ENCODE measurements around the gene USP20.
"Not testable (repeated sequence)": the region's sequence is repeated elsewhere in the genome, so short reads cannot be mapped to it uniquely, and the experiment has no call there.

USP20 gene

DNA sequence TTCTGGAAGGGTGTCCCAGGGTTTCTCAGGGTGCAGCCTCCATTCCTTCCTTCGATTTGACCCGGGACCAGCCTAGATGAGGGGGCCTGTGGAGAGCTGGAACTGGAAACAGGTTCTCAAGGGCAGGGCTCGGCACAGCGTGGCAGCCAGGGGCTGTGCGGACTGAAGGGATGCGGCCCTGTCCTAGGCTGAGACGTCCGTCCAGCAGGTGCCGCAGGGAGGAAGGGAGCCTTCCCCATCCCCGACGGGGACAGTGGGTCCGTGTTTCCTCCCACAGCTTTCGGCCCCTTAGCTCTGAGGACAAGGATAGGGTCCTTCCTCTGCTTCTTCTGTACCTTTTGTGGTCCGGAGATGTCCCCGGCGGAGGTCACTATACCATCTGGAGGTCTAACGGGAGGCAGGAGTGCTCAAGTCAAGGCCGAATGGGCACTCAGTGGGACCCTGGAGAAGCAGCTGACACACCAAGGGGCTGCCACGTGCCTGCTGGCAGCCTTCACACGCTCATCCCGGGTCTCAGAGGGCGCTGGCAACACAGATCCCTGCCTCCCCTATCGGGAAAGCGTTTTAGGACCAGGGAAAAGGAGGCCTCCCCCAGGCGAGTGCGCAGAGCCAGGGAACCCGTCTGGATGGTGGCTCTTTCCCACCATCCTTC lies 49.9 kb downstream of the USP20 start:
- peak; percentile 61 for DNase-seq
- in situ Hi-C loops (cut with MboI; ENCODE audit: low pct_unique_long_range_greater_than_20kb, low sequenced_read_pairs), result no loop called here

DNA sequence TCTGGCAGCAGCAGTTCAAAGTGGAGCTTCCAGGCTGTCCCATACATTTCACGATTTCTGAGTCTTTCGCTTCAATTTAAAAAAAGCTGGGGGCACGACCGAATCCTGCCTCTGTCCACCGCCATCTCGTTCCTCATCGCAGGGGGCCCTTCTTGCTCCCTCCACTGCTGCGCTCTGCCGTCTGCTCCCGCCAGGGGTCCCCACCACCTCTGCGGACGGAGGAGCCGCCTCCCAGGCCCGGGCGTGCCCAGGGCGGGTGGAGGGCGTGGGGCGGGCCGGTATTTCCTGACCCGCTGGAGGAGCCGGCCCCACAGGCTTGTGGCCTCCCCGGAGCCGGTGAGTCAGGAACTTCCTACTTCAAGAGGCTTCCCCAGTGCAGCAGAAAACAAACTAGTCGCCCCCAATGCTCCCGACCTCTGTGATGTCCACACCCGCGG lies 50.4 kb downstream of the USP20 start:
- in situ Hi-C loops (cut with MboI; ENCODE audit: low pct_unique_long_range_greater_than_20kb, low sequenced_read_pairs), result no loop called here

DNA sequence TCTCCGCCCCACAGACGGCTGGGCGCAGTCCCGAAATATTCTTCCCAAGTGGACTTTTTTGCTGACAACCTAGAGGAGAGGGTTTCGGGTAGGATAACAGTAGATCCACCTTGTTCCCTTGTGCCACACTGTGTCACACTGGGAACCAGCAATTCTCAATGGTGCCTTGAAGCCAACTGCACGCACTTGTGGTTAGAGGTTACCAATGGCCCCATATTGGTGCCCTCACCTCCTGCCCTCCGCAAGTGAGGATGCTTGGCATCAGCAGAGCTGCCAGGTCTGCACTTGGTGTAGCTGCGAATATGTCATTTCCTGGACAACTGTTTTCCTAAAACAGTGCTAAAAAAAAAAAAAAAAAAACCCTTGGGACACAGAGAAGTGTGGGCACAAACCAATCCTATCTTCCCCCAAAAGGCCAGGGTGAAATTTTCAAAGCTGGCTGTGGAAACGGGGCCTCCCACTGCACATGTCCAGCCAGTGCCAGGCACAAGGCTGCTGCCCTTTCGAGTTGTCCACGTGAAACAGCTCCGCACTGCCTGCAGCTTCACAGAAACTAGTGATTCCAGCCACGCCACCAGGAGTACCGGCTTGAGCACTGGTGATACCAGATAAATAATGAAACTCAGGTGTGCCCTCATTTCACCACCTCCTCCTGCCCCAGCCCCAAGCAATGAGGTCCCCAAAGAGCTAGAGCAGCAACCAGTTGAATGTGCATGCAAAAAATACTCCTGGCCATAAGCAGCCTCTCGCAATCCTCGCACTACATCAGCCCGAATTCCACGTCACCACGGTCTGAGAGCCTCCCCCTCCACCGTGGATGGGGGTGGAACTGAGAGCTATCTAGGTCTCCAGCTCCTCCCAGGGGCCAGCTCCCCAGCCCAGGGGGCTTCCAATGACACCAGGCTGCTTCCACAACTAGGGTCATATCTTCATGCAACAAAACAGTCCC lies 51.2 kb downstream of the USP20 start:
- in situ Hi-C loops (cut with MboI; ENCODE audit: low pct_unique_long_range_greater_than_20kb, low sequenced_read_pairs), result no loop called here
- peak; percentile 13 for DNase-seq

More for the DNA sequence above, 50.4 kb downstream of the USP20 start:
- DNase-seq, result peak; percentile 96

DNA sequence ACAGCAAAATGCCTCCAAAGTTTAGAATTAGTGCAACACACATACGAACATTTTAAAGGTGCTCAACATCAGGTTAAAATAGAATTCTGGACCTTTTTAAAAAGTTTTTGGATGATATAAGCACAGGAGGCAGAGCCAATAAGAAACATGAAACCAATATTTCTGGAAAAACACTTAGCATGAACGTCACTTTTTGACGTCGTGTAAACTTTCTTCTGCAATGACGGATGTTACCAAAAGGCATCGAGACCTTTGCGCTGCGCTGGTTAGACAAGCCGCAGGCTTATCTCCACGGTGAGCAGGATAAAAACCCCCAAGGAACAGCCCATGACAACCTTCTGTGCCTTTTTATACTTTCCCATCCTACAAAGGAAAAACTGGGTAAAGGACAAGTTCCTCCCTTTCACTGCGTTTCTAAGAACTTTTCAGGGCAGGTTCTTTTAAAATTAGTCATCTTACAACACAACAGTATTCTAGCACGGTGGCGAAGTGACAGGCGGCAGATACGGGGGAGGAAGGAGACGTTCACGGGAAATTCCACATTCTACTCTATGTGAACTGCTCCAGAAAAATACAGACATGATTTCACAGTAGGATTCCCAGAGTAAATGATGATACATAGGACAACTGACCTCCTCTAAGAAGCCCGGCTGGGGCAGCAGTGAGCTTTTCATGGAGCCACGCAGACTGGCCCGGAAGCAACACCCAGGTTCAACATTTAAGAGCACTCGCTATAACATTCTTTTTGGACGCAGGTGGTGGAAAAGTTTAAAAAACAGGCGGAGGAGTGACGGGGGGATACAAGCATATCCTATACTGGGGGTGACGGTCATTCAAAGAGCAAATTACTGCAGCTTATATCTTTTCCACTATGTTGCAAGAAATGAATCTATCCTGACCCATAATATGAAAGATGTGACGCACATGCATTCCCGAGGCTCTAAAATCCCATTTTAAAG lies 52.4 kb downstream of the USP20 start:
- DNase-seq, result peak; percentile 71
- in situ Hi-C loops (cut with MboI; ENCODE audit: low pct_unique_long_range_greater_than_20kb, low sequenced_read_pairs), result no loop called here

DNA sequence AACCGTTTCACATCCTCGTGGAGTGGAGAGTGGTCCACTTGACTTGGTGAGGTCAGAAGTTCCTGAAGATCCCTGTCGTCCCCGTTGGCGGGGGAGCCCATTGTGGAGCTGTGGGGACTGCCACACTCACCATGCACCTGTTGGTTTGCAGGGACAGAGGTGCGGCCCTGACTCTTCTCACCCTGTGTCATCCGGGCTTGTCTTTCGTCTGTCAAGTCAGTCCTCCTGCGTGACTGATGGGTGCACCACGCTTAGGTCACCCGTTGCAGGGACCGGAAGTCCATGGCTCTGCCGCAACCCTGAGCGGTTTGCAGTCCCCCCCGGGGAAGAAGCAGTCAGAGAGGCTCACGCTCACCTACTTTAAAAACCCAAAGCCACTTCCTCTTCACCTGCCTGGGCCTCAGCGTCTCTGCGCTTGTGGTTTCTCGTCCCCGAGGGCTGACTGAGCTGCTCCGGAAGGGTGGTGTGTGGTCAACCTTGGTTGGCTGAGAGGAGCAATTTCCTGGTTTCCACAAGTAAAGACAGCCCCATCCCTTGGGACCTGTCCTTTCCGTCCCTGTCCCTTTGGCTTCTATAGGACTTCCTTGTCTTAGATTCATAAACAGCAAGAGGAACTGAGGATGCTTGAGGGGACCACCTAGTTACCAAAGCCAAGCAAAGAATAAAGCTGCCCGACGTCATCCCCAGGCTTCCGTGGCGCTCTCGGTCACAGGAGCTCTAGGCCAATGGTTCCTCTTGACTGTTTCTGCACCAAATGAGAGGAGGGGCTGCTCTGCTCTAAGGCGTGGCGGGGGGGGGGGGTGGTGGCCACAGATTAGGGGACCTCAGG lies 53.2 kb downstream of the USP20 start:
- DNase-seq, result peak; percentile 98
- in situ Hi-C loops (cut with MboI; ENCODE audit: low pct_unique_long_range_greater_than_20kb, low sequenced_read_pairs), result no loop called here

DNA sequence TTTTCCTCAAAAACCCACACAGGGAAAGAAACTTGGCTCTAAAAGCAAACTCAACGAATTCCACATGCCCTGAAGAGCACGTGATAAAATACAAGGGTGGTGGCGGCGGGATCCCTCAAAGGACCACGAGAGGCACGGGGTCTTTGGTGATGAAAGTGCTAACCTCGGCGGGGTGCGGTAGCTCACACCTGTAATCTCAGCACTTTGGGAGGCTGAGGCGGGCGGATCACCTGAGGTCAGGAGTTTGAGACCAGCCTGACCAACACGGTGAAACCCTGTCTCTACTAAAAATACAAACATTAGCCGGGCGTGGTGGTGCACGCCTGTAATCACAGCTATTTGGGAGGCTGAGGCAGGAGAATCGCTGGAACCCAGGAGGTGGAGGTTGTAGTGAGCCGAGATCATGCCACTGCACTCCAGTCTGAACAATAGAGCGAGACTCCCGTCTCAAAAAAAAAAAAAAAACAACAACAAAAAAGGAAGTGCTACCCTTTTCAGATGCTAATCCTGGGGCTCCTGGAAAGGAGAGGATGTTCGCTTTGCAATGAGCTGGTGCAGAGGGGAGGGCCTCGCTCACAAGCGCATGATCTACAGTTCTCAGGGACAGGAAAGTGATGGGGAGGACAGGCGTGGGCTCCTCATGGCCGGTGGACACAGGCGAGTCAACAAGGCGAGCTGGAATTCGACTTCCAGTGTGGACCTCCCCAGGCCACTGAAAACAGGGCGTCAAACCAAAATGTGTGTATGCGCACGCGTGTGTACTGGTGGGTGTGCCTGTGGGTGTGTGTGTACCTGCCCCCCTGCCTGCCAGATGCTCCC lies 54.1 kb downstream of the USP20 start:
- peak; percentile 35 for DNase-seq

DNA sequence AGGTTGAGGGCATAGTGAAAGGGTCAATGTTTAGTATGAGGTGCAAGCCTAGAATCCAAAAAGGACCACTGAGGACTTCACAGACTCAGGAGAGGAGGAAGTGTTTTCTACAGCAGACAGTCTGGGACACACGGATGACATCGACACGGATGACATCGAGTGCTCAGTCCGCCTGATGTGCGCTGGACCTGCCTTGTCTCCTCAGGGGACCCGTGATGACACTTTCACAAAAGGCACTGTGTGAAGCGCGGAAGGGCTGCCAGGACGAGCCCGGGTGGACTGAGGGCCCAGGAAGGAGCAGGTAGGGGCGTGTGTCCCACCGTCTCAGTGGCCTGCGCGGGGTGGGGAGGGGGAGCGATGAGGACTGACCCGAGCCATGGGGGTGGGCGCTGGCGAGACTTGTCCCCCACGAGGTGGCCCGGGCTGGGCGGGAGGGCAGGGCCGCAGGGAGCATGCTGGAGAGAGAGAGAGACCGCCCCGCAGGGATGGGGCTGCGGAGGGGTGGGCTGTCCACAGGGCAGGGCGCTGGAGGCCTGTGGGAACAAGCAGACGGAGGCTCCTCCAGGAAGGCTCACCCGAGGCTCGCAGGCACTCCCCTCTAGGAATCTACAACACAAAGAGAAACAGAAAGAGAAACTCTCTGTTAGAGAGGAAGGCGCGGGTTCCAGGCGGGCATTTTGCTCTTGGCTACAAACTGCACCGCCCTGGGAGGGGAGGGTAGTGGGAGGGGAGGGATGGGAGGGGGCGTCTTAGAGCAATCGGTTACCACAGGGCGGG lies 54.9 kb downstream of the USP20 start:
- DNase-seq, result peak; percentile 77
- in situ Hi-C loops (cut with MboI; ENCODE audit: low pct_unique_long_range_greater_than_20kb, low sequenced_read_pairs), result no loop called here

More for the DNA sequence above, 54.1 kb downstream of the USP20 start:
- in situ Hi-C loops (cut with MboI; ENCODE audit: low pct_unique_long_range_greater_than_20kb, low sequenced_read_pairs), result no loop called here

DNA sequence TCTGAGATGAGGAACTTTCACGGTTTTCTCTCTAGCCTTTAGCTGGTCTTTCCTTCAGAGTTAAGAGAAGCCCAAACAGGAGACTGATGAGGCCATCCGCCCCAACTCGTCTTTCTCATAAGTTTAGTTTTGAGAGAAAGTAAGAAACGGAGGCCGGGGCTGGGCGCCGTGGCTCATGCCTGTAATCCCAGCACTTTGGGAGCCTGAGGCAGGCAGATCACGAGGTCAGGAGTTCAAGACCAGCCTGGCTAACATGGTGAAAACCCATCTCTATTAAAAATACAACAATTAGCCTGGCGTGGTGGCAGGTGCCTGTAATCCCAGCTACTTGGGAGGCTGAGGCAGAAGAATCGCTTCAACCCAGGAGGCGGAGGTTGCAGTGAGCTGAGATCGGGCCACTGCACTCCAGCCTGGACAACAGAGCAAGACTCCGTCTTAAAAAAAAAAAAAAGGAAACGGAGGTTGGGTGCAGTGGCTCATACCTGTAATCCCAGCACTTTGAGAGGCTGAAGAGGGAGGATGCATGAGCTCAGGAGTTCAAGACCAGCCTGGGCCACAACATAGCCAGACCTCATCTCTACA lies 55.6 kb downstream of the USP20 start:
- DNase-seq; in situ Hi-C loops (cut with MboI; ENCODE audit: low pct_unique_long_range_greater_than_20kb, low sequenced_read_pairs): not testable (repeated sequence)

DNA sequence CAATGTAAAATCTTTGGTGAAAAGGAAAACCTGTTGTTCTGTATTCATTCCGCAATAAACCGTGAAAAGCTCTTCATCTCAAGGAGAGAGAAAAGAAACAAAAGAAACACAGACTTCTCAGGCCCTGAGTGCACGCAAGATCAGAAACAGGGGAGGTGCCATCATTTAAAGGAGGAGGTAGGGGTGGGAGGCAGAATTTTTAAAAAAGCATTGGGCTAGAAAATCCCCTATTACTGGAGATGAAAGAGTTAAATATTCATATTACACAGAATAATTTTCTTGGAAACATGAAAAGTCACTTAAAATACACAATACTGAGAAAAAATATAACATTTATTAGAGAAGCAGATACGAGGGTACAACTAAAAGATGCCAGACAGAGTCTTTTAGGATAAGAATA lies 56.3 kb downstream of the USP20 start:
- DNase-seq, result no peak
- in situ Hi-C loops (cut with MboI; ENCODE audit: low pct_unique_long_range_greater_than_20kb, low sequenced_read_pairs), result no loop called here

DNA sequence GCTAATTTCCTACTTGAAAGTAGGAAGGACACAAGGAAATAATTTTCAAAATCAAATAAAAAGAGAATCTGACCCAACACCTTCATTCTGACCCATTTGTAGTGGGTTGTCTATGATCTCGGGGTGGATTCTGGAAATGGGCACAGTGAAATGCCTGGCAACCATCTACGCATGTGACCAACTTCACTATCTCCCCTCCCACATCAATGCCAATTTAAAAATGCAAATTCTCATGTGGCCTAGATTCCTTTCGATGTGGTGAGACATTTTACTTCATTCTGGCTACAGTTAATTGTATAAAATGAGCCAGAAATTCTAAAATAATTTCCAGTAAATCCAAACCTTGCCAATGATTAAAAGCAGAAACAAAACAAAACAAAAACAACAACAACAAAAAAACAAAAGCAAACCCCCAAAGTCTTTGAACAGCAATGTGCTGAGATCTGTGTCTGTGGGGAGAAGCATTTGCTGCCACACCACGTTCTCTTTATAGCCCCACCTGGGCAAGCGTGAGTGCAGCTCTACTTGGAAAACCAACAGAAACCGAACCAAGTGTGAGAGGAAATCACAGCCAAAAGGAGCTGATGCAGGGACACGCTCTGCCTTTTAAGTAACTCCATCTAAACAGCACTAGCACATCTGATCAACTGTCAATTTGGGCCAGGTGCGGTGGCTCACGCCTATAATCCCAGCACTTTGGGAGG lies 59.0 kb downstream of the USP20 start:
- DNase-seq, result no peak
- in situ Hi-C loops (cut with MboI; ENCODE audit: low pct_unique_long_range_greater_than_20kb, low sequenced_read_pairs), result no loop called here

DNA sequence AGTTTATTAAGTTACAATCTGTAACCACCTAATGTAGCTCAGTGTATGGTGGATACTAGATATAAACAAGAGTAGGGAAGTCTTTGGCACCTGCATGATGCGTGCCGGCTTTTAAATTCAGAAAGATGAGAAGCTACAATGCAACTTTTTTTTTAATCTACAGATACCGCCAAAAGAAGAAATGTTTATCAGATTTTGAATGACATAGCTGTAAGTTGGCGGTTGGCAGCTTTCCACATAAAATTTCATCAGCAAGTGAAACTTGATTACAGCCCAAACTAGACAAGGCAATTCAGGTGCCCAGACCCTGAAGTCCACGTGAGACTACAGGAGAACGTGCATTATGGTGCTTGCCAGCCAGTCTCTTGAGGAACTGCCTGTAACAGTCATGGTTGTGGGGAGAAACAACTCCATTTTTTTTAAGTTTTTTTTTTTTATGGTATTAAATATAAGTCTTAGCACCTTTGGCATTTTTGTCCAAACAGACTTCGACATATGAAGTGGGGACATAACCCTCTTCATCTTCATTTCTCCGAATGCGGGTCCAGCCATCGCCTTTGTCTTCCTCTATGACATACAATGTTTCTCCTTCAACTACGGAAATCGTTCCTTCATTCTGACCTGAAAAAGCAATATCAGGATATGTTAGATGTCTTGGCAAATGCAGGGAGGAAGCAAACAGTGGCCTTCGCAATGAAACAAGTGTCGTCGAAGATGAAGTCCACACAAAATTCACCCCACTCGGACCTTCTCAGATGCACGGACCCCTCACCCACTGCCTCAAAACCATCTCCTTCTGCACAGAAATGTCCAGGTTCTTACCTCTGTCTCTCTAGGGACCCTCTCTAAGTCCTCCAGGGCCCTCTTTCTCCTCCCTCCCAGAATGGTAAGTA lies 60.4 kb downstream of the USP20 start:
- no peak for DNase-seq

DNA sequence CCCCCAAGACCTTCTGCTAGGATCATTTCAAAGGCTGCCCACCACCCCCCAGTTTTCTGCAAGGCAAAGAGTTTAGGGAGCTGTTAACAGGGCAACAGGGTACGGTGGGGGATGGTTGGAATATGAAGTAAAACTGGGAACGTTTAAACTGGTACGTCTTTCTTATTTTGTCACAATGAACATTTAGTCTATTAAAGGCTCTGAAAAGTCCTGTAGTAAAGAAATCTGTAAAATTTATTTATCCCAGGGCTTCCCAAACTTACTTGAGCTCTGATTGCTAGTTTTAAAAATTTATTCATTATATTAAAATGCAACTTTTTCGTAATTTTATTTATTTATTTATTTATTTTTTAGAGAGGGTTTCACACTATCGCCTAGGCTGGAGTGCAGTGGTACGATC lies 62.0 kb downstream of the USP20 start:
- no peak for DNase-seq
- in situ Hi-C loops (cut with MboI; ENCODE audit: low pct_unique_long_range_greater_than_20kb, low sequenced_read_pairs), result no loop called here

More for the DNA sequence above, 60.4 kb downstream of the USP20 start:
- in situ Hi-C loops (cut with MboI; ENCODE audit: low pct_unique_long_range_greater_than_20kb, low sequenced_read_pairs), result no loop called here

DNA sequence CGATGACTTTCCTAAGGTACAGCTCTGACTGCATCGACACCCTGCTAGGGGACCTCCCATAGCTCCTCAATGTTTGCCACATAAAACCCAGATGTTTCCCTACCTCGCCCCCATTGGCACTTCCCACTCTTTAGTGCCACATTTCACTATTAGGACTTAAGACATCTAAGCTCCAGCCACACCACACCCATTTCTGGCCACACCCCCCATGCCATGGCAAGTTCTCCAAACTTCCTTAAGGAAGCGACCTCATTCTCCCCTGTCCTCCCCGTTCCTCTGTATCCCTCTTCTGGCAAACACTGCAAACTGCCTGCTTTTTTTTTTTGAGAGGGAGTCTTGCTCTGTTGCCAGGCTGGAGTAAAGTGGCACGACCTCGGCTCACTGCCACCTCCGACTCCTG lies 62.9 kb downstream of the USP20 start:
- in situ Hi-C loops (cut with MboI; ENCODE audit: low pct_unique_long_range_greater_than_20kb, low sequenced_read_pairs), result no loop called here
- peak; percentile 65 for DNase-seq

DNA sequence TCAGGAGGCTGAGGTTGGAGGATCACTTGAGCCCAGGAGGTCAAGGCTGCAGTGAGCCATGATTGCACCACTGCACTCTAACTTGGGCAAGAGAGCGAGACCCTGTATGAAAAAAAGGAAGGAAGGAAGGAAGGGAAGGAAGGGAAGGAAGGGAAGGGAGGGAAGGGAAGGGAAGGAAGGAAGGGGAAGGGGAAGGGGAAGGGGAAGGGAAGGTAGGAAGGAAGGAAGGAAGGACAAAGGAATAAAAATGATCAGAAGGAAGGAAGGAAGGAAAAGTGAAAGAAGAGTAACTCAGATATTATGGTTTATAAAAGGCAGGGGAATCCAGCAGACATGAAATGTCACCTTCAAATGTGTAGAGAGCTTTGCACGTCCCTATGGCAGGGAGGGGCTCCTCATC lies 64.4 kb downstream of the USP20 start:
- in situ Hi-C loops (cut with MboI; ENCODE audit: low pct_unique_long_range_greater_than_20kb, low sequenced_read_pairs), result no loop called here

More for the DNA sequence above, 64.4 kb downstream of the USP20 start:
- no peak for DNase-seq

All from KBM-7 (cell line).